Medulla oblongata (tissue), 1 donor: ENCODE data around the gene DTNB.

Experiments used
- DNase-seq: peaks from one replicate; pipeline ENCODE4 v3.0.0-alpha.2; 2015; ENCODE audit errors: extremely low spot score

Gene DTNB

DNA sequence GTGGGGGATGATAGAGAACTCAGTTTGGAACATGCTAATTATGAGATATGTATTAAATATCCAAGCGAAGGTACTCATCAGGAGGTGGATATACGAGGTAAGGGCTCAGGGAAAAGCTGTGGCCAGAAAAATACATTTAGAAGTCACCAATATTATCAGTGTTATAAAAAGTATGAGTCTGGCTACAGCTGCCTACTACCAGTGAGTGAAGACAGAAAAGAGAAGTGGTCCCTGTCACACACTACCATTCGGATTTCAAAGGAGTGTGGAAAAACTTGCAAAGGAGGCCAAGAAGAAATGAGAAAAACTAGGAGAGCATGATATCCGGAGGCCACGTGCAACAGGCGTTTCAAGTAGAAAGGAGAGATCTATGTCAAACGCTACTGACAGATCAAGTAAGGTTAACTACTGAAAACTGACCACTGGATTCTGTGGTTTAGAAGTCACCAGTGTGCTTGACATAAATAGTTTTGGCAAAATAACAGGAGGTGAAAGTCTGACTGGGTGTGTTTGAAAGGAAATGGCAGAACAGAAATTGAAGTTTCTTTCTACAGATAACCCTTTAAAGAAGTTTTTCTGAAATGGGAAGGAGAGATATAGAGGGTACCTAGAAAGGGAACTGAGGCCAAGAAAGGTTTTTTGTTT lies 213.0 kb downstream of the DTNB start:
- DNase-seq: peak; percentile 53

DNA sequence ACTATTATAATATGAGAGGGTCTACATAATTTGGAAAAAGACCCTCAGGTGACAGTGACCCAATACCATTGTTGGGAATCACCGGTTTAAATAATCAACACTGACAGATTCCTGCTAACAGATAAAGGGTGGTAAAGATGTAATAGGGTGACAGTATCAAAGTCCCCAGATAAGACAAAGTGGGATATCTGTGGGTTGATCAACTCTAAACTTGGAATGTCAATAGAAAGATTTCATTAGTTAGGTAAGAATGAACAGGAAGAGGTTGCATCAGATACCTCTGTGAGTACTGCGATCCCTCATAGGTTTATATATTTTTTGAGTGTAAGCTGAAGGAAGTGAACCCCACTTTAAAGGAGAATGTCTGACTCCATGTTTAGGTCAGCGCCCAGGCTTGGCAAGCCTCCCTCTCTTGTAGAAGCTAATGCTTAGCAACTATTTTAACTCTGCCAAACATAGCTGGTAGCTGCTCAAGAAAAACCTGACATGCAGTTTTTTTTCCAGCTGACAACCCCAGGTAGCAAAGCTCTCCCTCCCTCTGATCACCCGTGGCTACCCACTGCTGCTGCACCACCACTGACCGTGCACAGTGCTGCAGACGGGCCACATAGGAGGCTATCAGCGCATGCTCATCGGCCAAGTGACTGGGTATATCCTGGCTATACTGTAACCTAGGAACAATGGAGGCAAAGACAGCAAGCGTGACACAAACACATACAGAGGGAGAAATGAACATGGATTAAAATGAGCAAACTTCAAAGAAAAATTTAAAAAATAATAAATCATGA lies 218.4 kb downstream of the DTNB start:
- no peak for DNase-seq

DNA sequence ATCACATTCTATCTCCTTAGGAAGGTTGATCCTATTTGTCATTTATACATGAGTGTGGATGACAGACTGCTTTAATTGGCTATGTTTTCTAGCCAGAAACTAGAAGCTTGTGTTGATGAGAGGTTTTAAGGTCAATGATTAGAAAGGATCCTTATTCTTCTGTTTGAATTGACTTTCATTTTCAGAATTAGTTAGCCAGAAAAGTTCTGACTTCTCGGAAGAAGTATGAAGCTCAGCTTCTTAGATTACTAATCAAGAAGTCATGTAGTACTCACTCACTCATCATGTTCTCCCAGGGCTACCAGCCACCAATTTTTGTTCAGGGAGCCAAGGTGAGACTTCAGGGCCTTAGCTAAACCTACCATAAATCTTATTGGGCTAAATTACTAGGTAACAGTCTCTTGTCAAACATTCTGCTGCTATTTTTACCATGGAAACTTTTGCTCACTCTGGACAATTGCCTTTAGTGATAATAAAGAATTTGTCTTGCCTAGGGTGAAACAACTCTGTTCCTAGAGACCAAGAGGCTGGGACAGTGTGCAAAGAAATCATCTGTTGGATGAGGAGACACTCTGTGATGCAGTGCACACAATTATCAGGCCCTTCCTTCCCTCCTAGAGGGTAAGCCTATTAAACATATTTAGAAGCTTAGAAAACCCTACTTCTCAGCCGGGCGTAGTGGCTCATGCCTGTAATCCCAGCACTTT lies 220.0 kb downstream of the DTNB start:
- DNase-seq: no peak

DNA sequence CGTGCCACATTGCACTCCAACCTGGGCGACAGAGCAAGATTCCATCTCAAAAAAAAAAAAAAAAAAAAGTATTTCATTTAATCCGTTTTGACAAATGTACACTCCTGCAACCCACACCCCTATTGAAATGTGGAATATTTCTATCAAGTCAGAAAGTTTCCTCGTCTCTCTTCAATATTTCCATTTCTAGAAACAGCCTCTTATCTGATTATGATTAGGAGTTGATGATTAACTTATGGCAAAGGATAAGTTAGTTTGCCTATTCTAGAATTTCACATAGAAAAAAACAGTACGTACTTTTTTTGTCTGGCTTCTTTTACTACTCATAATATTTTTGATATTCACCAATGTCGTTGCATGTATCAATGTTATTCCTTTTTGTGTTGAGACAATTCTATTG lies 224.6 kb downstream of the DTNB start:
- no peak for DNase-seq

DNA sequence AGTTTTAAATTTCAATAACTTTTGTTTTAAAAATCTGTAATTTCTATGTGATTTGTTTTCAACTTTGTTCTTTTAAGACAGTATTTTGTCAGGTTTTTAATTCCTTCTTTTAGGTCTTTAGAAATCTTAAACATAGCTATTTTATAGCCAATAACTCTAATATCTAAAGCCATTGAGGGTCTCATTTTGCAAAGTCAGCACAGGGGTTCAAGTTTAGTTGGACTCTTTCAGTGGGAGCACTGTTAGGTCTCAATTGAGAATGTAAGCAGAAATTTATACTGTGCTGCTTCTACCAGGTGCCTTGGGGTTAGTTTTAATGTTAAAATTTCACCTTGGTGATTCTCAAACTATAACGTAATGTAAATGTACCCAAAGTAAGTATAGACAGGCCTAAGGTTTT lies 226.4 kb downstream of the DTNB start:
- no peak for DNase-seq

DNA sequence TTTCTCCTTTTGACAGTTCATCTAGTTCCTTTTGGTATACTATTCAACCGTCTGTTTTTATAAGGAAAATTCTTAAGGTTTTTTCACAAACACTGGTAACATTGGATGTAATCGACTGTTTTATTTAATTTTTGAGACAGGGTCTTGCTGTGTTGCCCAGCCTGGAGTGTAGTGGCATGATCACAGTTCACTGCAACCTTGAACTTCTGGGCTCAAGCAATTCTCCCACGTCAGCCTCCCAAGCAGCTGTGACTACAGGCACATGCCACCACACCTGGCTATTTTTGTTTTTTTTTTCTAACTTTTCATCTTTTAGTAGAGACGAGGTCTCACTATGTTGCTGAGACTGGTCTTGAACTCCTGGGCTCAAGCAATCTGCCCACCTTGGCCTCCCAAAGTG lies 227.3 kb downstream of the DTNB start:
- no peak for DNase-seq

DNA sequence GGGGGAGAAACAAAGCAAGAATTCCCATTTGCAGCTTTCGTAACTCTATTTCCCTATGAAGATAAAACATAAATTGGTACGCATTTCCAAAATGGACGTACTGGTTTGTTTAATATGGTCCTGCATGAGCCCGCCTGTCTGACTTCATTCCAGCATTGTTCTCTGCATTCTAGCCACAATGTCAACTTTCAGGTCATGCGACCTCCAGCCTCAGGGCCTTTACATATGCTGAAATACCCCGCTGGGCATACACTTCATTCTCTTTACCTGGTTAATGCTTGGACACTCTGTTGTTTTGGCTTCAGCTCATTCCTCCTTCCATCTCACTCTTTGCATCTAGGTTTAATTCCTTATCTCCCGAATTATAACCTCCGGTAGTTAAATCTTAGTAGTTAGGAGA lies 227.9 kb downstream of the DTNB start:
- DNase-seq: no peak

DNA sequence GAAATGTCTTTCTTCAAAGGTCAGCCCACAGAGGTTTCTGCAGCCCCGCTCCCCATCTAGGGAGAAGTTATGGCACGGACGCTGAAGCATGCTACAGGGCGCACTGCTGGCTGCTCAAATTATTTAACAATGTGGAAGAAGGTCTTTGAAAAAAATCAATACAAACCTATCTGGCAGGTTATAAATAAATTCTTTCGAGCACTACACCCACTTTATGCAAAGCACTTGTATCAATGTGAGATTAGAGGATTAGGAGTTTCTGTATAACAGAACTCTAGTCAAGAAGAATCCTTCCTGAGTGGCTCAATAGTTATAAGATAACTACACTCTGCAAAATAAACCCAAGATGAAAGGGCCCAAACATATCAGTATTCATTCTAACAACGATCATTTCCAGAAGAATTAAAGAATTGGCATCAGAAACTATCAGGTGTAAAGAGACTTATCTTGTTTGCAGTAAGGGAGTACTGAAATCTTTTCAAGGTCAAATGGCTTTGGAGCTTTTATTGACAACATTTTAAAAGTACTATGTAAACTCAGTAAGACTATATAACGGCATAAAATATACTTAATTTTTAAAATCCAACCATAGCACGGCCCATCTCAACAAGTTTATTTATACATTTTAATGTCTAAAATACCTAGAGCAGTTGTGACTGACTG lies 228.6 kb downstream of the DTNB start:
- no peak for DNase-seq

DNA sequence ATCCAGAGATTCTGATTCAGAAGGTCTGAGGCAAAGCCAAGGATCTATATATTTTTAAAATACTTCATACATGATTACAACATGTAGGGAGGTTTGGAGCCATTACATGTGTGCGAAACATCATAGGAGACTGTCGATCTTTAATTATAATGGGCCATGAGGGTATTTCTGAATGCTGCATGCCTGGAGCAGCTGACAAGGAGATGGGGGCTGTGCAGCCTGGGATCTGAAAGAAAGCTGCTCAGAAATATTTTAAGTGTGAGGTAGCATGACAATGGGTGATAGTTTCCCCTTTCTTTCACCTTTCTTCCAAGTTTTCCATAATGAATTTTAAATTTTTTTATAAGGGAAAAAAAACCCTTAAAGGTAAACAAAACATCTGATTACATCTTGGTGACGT lies 229.6 kb downstream of the DTNB start:
- no peak for DNase-seq

DNA sequence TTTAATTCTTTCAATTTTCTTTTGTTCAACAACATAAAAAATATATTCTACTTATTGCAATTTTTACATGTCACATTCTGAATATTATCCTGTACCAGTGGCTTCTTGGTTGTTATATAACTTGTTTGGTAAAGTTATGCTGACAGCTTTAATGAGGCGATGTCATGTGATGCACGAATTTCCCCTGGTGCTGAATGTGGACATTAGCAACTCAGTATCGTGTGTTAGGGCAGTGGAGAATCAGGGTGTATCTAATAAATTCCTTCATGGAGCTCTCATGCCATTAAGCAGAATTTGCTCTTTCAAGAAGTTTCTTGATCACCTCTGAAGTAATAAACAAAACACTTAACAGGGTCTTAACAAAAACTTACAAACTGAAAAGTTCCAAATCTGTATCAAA lies 232.0 kb downstream of the DTNB start:
- DNase-seq: no peak

DNA sequence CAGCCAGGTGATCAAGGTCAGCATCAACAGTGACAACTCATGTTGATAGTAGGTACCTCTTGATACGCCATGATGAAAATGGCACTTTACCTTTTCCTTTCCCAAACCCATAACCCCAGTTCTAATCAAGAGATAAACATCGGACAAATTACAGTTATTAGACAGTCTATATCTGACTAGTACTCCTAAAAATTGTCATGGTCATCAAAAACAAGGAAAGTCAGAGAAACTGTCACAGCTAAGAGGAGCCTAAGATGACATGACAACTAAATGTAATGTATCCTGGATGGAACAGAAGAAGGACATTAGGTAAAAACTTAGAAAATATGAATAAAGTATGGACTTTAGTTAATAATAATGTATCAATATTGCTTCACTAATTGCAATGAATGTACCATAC lies 234.6 kb downstream of the DTNB start:
- no peak for DNase-seq

DNA sequence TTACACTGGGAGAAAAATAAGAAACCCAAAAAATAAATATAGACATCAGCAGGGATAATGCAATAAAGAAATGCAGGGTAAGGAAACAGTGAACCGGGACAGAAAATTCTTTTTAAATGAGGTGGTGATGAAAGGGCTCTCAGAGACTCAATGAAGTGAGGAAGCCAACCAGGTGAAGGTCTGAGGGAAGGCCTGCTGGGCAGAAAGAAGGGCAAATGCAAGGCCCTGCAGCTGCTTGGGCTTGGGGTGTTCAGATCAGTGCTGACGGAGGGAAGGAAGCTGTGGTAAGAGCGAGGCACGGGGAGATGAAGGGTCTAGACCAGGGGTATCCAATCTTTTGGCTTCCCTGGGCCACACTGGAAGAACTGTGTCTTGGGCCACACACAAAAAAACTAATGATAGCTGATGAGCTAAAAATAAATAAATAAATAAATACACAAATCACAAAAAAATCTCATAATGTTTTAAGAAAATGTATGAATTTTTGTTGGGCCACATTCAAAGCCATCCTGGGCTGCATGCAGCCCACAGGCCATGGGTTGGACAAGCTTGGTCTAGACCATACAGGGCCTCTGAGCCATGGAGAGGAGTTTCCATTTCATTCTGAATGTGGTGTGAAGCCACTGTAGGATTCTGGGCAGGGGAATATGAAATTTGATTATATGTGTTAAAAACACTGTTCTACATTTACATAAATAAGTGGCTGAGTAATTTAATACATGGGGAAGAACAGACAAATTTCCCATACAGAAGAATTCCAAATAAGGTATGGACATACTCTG lies 235.3 kb downstream of the DTNB start:
- DNase-seq: no peak

DNA sequence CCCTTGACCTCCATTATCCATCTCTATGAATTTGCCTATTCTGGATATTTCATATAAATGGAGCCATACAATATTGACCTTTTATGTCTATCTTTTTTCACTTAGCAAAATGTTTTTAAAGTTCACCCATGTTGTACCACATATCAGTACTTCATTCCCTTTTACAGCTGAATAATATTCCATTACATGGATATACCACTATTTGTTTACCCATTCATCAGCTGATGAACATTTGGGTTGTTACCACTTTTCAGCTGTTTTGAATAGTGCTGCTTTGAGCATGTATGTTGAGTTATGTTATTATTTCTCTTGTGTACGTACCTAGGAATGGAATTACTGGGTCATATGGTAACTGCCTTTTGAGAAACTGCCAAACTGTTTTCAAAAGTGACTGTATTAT lies 238.0 kb downstream of the DTNB start:
- no peak for DNase-seq

DNA sequence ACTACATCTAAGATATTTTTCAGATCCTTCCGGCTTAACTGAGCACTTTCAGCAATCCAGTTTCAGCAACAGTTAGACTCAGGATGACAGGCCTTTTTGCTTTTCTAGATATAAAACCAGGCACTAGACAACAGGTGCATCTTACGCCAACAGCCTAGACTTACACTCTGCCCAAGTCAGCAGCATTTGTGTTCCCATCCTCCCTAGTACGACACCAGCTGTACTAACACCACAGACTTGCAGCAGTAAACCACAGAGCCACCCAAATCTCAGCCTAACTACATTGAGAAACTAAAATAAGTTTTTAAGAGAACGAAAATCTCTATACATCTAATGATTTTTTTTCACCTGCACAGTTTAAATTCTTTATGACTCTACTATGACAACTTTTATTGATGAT lies 241.8 kb downstream of the DTNB start:
- no peak for DNase-seq

DNA sequence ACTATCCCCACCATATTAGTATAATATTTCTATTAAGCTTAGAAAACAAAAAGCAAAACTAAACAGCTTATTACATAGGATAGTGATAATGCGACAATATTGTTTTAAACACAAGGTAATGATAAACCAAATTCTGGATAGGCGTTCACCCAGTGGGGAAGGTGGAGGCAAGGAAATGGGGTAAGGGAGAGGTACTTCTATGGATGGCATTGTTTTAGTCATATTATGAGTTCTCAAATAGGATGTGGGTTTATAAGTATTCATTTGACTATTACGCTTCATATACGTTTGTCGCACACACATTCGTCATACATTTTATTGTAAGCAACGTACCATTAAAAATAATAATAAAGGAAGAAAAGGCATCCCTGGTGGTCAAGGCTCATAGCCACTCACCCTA lies 242.8 kb downstream of the DTNB start:
- no peak for DNase-seq

DNA sequence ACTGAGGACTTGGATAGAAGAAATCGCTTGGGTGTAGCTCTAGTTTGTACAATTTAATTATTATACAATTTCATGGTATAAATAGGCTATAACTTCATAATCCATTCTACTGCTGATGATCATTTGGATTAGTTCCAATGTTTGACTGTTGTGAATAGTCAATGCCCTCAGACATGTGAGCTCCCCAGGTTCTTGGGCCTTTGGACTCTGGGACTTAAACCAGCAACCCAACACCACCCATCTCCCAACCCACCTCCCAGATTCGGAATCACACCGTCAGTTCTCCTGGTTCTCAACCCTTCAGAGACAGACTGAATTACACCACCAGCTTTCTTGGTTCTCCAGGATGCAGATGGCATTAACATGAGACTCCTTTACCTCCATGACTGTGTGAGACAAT lies 247.1 kb downstream of the DTNB start:
- no peak for DNase-seq

DNA sequence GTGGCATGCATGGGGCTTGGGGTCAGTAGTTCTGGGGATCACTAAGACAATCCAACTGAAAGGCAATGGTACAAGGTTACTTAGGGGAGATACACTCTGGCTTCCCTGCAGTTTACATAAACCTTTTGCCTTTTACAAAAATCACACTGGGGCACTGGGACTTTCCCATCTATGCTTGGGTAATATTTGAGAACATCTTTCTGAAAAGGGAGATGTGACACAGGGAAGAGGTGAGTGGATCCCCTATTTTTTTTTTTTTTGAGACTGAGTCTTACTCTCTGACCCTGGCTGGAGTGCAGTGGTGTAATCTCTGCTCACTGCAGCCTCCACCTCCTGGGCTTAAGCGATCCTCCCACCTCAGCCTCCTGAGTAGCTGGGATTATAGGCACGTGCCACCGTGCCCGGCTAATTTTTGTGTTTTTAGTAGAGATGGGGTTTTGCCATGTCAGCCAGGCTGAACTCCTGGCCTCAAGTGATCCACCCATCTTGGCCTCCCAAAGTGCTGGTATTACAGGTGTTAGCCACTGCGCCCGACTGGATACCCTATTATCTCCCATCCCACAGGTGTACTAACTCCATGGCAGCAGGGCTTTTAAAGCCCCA lies 248.8 kb downstream of the DTNB start:
- no peak for DNase-seq

DNA sequence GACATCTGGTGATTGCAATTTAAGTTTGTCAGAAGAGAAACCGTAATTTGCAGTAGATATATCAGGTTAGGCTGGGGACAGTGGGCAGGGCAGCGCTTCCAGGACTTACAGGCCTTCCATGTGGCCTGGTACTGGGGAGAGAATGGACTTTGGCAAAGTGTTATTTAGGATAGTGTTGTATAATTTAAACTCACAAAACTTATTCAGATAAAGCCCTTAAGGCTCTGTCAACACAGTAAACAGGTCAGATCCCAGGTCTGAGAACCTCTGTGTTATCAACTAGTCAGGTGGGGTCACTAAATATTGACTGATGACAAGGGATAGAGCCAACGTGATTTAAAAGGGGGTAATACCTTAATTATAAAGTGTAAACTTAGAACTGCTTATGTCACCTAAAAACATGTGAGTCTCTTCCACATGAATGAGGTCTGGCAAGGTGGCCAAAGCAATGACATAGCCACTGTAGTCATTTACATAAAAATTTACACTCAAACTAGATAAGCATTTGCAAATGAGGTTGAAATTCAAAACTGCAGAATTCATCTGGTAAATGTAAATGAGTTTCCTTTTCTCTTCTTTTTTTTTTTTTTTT lies 251.5 kb downstream of the DTNB start:
- no peak for DNase-seq

DNA sequence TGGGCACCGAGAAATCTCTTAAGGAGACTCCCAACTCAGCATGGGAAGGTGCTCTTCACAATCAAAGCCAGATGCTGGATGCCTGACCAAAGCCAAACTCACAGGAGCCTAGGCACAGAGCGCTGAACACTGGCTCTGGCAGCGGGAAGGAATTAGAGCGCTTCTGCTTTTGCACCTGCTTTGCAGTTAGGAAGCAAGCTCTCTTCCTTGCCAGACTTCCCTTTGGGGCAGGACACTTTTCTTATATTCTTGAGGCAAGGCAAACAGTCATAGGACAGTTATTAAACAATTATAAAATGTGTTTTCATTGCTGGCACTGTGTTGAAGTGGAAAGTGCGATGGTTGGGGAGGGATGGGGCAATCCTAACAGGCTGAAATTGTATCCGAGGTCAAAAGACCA lies 252.1 kb downstream of the DTNB start:
- DNase-seq: no peak

DNA sequence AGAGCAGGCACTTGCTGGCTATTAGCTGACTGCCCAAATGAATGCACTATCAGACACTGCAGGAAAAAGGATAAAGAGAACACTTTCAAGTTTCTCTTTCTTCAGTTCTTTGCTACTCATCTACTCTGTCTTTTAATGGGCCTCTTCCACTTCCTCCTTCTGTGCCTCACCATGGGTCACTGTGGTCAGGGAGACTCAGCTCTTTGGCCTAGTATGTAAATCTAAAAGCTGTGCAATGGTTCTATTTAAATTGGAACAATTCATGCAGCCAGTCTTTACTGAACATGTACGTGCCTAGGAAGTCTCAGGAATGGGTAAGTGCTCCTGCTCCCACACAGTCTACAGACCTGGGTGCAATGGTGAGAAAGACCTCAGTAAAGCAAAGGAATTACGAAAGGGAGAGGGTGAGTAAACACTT lies 252.5 kb downstream of the DTNB start:
- DNase-seq: peak; percentile 58

DNA sequence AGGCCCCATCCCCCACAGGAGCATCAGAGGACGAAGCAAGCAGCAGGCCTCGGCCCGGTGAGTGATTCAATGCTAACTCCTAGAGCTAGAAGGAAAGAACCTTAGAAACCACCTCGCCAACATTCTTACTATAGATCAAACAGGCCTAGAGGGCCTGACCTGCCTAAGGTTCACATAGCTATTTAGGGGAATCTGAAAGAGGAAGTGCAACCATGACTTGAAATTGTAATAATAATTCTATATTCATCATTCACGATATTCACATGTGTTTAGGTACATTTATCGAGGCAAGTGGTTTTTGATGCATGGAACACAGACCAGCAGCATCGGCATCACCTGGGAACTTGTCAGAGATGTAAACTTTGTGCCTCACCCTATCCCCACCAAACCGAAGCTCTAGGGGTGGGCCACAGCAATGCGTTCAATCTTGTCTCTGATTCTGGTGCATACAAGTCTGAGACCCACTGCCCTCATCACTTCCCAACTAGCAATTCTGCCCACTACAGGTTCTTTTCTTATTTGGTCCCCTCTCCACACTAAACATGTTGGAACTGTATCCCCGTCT lies 253.6 kb downstream of the DTNB start:
- DNase-seq: no peak
